ENCODE measurements around the gene EED.

GRCh38 chr11:86204356-86204755 lies 40.2 kb upstream of the EED start:
- TF ChIP-seq POU6F1 (CRISPR knock-in tag; IDR thresholded peaks at IDR 0.05; ENCODE audit: borderline replicate concordance, low read depth), result no peak
- no peak for TF ChIP-seq OSR1 (CRISPR knock-in tag; IDR thresholded peaks at IDR 0.05)
- no peak for TF ChIP-seq SNAI2 (CRISPR knock-in tag; IDR thresholded peaks at IDR 0.05)
- TF ChIP-seq PATZ1 (CRISPR knock-in tag; IDR thresholded peaks at IDR 0.05; ENCODE audit: borderline replicate concordance), result no peak
- no peak for TF ChIP-seq ZFP30 (CRISPR knock-in tag; IDR thresholded peaks at IDR 0.05)
- TF ChIP-seq ARNTL (CRISPR knock-in tag; IDR thresholded peaks at IDR 0.05; ENCODE audit: borderline replicate concordance, low read depth), result no peak
